ENCODE measurements around the gene USP34.

DNA sequence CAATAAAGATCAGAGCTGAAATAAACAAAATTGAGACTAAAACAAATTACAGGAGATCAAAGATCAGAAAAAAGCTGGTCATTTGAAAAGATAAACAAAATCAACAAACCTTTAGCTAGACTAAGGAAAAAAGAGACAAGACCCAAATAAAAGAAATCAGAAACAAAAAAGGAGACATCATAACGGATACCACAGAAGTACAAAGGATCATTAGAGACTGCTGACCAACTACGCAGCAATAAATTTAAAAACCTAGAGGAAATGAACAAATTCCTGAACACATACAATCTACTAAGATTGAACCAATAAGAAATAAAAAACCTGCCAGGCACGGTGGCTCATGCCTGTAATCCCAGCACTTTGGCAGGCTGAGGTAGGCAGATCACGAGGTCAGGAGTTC is 33.7 kb downstream of the USP34 start:
- TF ChIP-seq, protein P1, sequence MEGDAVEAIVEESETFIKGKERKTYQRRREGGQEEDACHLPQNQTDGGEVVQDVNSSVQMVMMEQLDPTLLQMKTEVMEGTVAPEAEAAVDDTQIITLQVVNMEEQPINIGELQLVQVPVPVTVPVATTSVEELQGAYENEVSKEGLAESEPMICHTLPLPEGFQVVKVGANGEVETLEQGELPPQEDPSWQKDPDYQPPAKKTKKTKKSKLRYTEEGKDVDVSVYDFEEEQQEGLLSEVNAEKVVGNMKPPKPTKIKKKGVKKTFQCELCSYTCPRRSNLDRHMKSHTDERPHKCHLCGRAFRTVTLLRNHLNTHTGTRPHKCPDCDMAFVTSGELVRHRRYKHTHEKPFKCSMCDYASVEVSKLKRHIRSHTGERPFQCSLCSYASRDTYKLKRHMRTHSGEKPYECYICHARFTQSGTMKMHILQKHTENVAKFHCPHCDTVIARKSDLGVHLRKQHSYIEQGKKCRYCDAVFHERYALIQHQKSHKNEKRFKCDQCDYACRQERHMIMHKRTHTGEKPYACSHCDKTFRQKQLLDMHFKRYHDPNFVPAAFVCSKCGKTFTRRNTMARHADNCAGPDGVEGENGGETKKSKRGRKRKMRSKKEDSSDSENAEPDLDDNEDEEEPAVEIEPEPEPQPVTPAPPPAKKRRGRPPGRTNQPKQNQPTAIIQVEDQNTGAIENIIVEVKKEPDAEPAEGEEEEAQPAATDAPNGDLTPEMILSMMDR (IDR thresholded peaks at IDR 0.05), result no peak
- no peak for TF ChIP-seq EP300 (IDR thresholded peaks at IDR 0.05)
- TF ChIP-seq POLR2A (IDR thresholded peaks at IDR 0.05), result no peak

Data from ovary (tissue), 3 donors.